ENCODE measurements around the gene CACNA2D3. TPM values are rescaled to one million over a fixed set of nuclear protein-coding genes. Genes with fewer than 3 reads are reported as not detected.

Gene CACNA2D3
- total and polyA plus RNA-seq, 4 experiments from 2014 or later = not detected

GRCh38 chr3:54599716-54600115 lies 477.4 kb downstream of the CACNA2D3 start:
- H3K9me3 ChIP-seq (ENCODE audit: control insufficient read depth in 1 of 2, low read length in 2 of 2) = no peaks in the 10 kb centered on the region
- Mint-ChIP-seq H3K9me3 (peaks cover 0 to 9% (median 0%) of the 10 kb centered on the region in 8 donors), H3K36me3 (no peaks in the 10 kb centered on the region), H3K4me3 (no peak overlapping the region), H3K4me1 (no peaks in the 10 kb centered on the region), H3K27me3 (no peaks in the 10 kb centered on the region), H3K27ac (no peak overlapping the region)
- H3K27ac ChIP-seq (ENCODE audit: low read depth, low read length) = no peak overlapping the region
- H3K27me3 ChIP-seq (ENCODE audit: insufficient read depth, low read length) = no peaks in the 10 kb centered on the region
- ChIA-PET CTCF (ENCODE audit: partially characterized antibody) (no interaction called here), POLR2A (ENCODE audit: partially characterized antibody) (no interaction called here)
- no peak overlapping the region for H3K4me3 ChIP-seq (ENCODE audit: low read length in 2 of 2)
- no peak for DNase-seq
- H3K36me3 ChIP-seq (ENCODE audit: insufficient read depth, low read length) = no peaks in the 10 kb centered on the region
- intact Hi-C loops (cut with micrococcal nuclease) = no loop called here
- no peaks in the 10 kb centered on the region for H3K4me1 ChIP-seq (ENCODE audit: insufficient read depth, low read length)

- Mint-ChIP-seq H3K9me3 (peaks cover 0 to 9% (median 0%) of the 10 kb centered on the region in 8 donors), H3K4me1 (no peaks in the 10 kb centered on the region), H3K27ac (no peak overlapping the region), H3K4me3 (no peak overlapping the region), H3K36me3 (no peaks in the 10 kb centered on the region), H3K27me3 (no peaks in the 10 kb centered on the region)
- no peak overlapping the region for H3K4me3 ChIP-seq (ENCODE audit: low read length in 2 of 2)
- no peak for DNase-seq
- intact Hi-C loops (cut with micrococcal nuclease) = no loop called here
- ChIA-PET POLR2A (ENCODE audit: partially characterized antibody) (no interaction called here), CTCF (ENCODE audit: partially characterized antibody) (no interaction called here)
- H3K27ac ChIP-seq (ENCODE audit: low read depth, low read length) = no peak overlapping the region
- no peaks in the 10 kb centered on the region for H3K36me3 ChIP-seq (ENCODE audit: insufficient read depth, low read length)
- H3K27me3 ChIP-seq (ENCODE audit: insufficient read depth, low read length) = no peaks in the 10 kb centered on the region
- H3K9me3 ChIP-seq (ENCODE audit: control insufficient read depth in 1 of 2, low read length in 2 of 2) = no peaks in the 10 kb centered on the region
- H3K4me1 ChIP-seq (ENCODE audit: insufficient read depth, low read length) = no peaks in the 10 kb centered on the region
These were observed 478.3 kb downstream of the CACNA2D3 start for GRCh38 chr3:54600441-54601204.

- H3K36me3 ChIP-seq (ENCODE audit: insufficient read depth, low read length) = no peaks in the 10 kb centered on the region
- Mint-ChIP-seq H3K27me3 (no peaks in the 10 kb centered on the region), H3K4me1 (no peaks in the 10 kb centered on the region), H3K36me3 (no peaks in the 10 kb centered on the region), H3K9me3 (peaks cover 0 to 8% (median 2%) of the 10 kb centered on the region in 8 donors), H3K4me3 (no peak overlapping the region), H3K27ac (no peak overlapping the region)
- H3K27ac ChIP-seq (ENCODE audit: low read depth, low read length) = no peak overlapping the region
- ChIA-PET POLR2A (ENCODE audit: partially characterized antibody) (no interaction called here), CTCF (ENCODE audit: partially characterized antibody) (no interaction called here)
- intact Hi-C loops (cut with micrococcal nuclease) = no loop called here
- H3K4me1 ChIP-seq (ENCODE audit: insufficient read depth, low read length) = no peaks in the 10 kb centered on the region
- DNase-seq = no peak
- H3K9me3 ChIP-seq (ENCODE audit: control insufficient read depth in 1 of 2, low read length in 2 of 2) = no peaks in the 10 kb centered on the region
- no peaks in the 10 kb centered on the region for H3K27me3 ChIP-seq (ENCODE audit: insufficient read depth, low read length)
- no peak overlapping the region for H3K4me3 ChIP-seq (ENCODE audit: low read length in 2 of 2)
These were observed 482.1 kb downstream of the CACNA2D3 start for GRCh38 chr3:54604495-54604894.

- CTCF ChIA-PET (ENCODE audit: partially characterized antibody) = no interaction called here
- Histone ChIP-seq H3K4me1 (ENCODE audit: insufficient read depth, low read length) (no peaks in the 10 kb centered on the region), H3K27ac (ENCODE audit: low read depth, low read length) (no peak overlapping the region), H3K27me3 (ENCODE audit: insufficient read depth, low read length) (no peaks in the 10 kb centered on the region), H3K9me3 (ENCODE audit: control insufficient read depth in 1 of 2, low read length in 2 of 2) (no peaks in the 10 kb centered on the region), H3K4me3 (ENCODE audit: low read length in 2 of 2) (no peak overlapping the region), H3K36me3 (ENCODE audit: insufficient read depth, low read length) (no peaks in the 10 kb centered on the region)
- peaks cover 0 to 8% (median 2%) of the 10 kb centered on the region in 8 donors for H3K9me3 Mint-ChIP-seq
- no peak overlapping the region for H3K27ac Mint-ChIP-seq
- POLR2A ChIA-PET (ENCODE audit: partially characterized antibody) = no interaction called here
- H3K36me3 Mint-ChIP-seq = no peaks in the 10 kb centered on the region
- no peaks in the 10 kb centered on the region for H3K4me1 Mint-ChIP-seq
- intact Hi-C loops (cut with micrococcal nuclease) = no loop called here
- DNase-seq = no peak
- no peak overlapping the region for H3K4me3 Mint-ChIP-seq
- H3K27me3 Mint-ChIP-seq = no peaks in the 10 kb centered on the region
These were observed 485.7 kb downstream of the CACNA2D3 start for GRCh38 chr3:54608041-54608440.

- H3K27ac Mint-ChIP-seq = no peak overlapping the region
- CTCF ChIA-PET (ENCODE audit: partially characterized antibody) = no interaction called here
- POLR2A ChIA-PET (ENCODE audit: partially characterized antibody) = no interaction called here
These were observed 496.7 kb downstream of the CACNA2D3 start for GRCh38 chr3:54619053-54619452.

GRCh38 chr3:54619531-54619930 lies 497.2 kb downstream of the CACNA2D3 start:
- H3K9me3 Mint-ChIP-seq = peaks cover 0 to 8% (median 4%) of the 10 kb centered on the region in 8 donors
- ChIA-PET POLR2A (ENCODE audit: partially characterized antibody) (no interaction called here), CTCF (ENCODE audit: partially characterized antibody) (no interaction called here)
- H3K4me3 ChIP-seq (ENCODE audit: low read length in 2 of 2) = no peak overlapping the region
- H3K27me3 Mint-ChIP-seq = no peaks in the 10 kb centered on the region
- H3K27ac Mint-ChIP-seq = no peak overlapping the region
- intact Hi-C loops (cut with micrococcal nuclease) = no loop called here
- H3K36me3 ChIP-seq (ENCODE audit: insufficient read depth, low read length) = no peaks in the 10 kb centered on the region
- H3K4me1 ChIP-seq (ENCODE audit: insufficient read depth, low read length) = no peaks in the 10 kb centered on the region
- H3K36me3 Mint-ChIP-seq = no peaks in the 10 kb centered on the region
- no peak overlapping the region for H3K27ac ChIP-seq (ENCODE audit: low read depth, low read length)
- H3K9me3 ChIP-seq (ENCODE audit: control insufficient read depth in 1 of 2, low read length in 2 of 2) = no peaks in the 10 kb centered on the region
- H3K4me1 Mint-ChIP-seq = no peaks in the 10 kb centered on the region
- H3K27me3 ChIP-seq (ENCODE audit: insufficient read depth, low read length) = no peaks in the 10 kb centered on the region
- H3K4me3 Mint-ChIP-seq = no peak overlapping the region
- no peak for DNase-seq

More at GRCh38 chr3:54619053-54619452, 496.7 kb downstream of the CACNA2D3 start:
- intact Hi-C loops (cut with micrococcal nuclease) = no loop called here
- H3K4me1 ChIP-seq (ENCODE audit: insufficient read depth, low read length) = no peaks in the 10 kb centered on the region
- H3K36me3 Mint-ChIP-seq = no peaks in the 10 kb centered on the region
- H3K27me3 ChIP-seq (ENCODE audit: insufficient read depth, low read length) = no peaks in the 10 kb centered on the region
- no peak for DNase-seq
- H3K36me3 ChIP-seq (ENCODE audit: insufficient read depth, low read length) = no peaks in the 10 kb centered on the region
- H3K27ac ChIP-seq (ENCODE audit: low read depth, low read length) = no peak overlapping the region
- H3K9me3 Mint-ChIP-seq = peaks cover 0 to 12% (median 4%) of the 10 kb centered on the region in 8 donors
- H3K27me3 Mint-ChIP-seq = no peaks in the 10 kb centered on the region
- H3K4me3 Mint-ChIP-seq = no peak overlapping the region
- H3K9me3 ChIP-seq (ENCODE audit: control insufficient read depth in 1 of 2, low read length in 2 of 2) = no peaks in the 10 kb centered on the region
- no peaks in the 10 kb centered on the region for H3K4me1 Mint-ChIP-seq
- H3K4me3 ChIP-seq (ENCODE audit: low read length in 2 of 2) = no peak overlapping the region

GRCh38 chr3:54621184-54621583 lies 498.8 kb downstream of the CACNA2D3 start:
- Mint-ChIP-seq H3K4me3 (no peak overlapping the region), H3K9me3 (peaks cover 0 to 5% (median 2%) of the 10 kb centered on the region in 8 donors), H3K36me3 (no peaks in the 10 kb centered on the region), H3K27ac (no peak overlapping the region), H3K4me1 (no peaks in the 10 kb centered on the region), H3K27me3 (no peaks in the 10 kb centered on the region)
- no peak overlapping the region for H3K4me3 ChIP-seq (ENCODE audit: low read length in 2 of 2)
- H3K27ac ChIP-seq (ENCODE audit: low read depth, low read length) = no peak overlapping the region
- ChIA-PET POLR2A (ENCODE audit: partially characterized antibody) (no interaction called here), CTCF (ENCODE audit: partially characterized antibody) (no interaction called here)
- H3K36me3 ChIP-seq (ENCODE audit: insufficient read depth, low read length) = no peaks in the 10 kb centered on the region
- H3K27me3 ChIP-seq (ENCODE audit: insufficient read depth, low read length) = no peaks in the 10 kb centered on the region
- H3K4me1 ChIP-seq (ENCODE audit: insufficient read depth, low read length) = no peaks in the 10 kb centered on the region
- DNase-seq = no peak
- intact Hi-C loops (cut with micrococcal nuclease) = no loop called here
- H3K9me3 ChIP-seq (ENCODE audit: control insufficient read depth in 1 of 2, low read length in 2 of 2) = no peaks in the 10 kb centered on the region

All from CD4-positive, alpha-beta memory T cell (primary cell).